K562 (cell line): ENCODE data around the gene BRDT. TPM values are rescaled to one million over a fixed set of nuclear protein-coding genes. Genes with fewer than 3 reads are reported as not detected.

ENCODE experiments used
- ATAC-seq: fragments of 200-7000 bp; cut with Tn5 transposase; 3 replicates; pipeline ENCODE4 v1.9.1; 2020; ENCODE audit warnings: moderate library complexity
- BruUV-seq: library from RNA; stranded (reverse); fragments of 400-500 nt; replicated peaks from 2 replicates; lab custom pipeline; 2021; lab: Mats Ljungman, UMichigan
- CTCF ChIA-PET: fragments of 300-600 bp; formaldehyde crosslinking; extraction: SDS; loops from one replicate; lab custom pipeline; 2021; ENCODE audit warnings: low intra/inter-chr PET ratio; lab: Yijun Ruan, JAX
- POLR2A ChIA-PET: fragments of 300-600, 350-650 bp; sonication (Branson Sonifier 250); formaldehyde crosslinking; extraction: SDS; loops from one replicate; lab custom pipeline; 2021; ENCODE audit warnings: antibody characterized with exemption, inconsistent platforms; lab: Yijun Ruan, JAX
- DNase-seq, 4 experiments: peaks; one replicate each; pipeline versions ENCODE4 v3.0.0 to v3.0.0-alpha.2; 2011 to 2018; ENCODE audit warnings: low spot score in 3 of 4, mixed read lengths in 3 of 4; ENCODE audit errors: extremely low read depth in 1 of 4
- FAIRE-seq: peaks from 2 replicates; lab custom pipeline; 2011; peaks lifted over from hg19 to GRCh38; lab: Jason Lieb, UNC
- H2AFZ ChIP-seq: 2 replicates; pipeline ENCODE4 v1.6.0; 2011; ENCODE audit warnings: low read depth, low read length, control low read depth, inconsistent platforms
- H3K27ac ChIP-seq: fragments of 200-600 bp; 3 replicates; pipeline ENCODE4 v1.8.0; 2011; ENCODE audit warnings: low read depth, mild to moderate bottlenecking, control low read depth, inconsistent platforms, low read length, moderate library complexity, mixed read lengths; ENCODE audit errors: extremely low read depth
- H3K27me3 ChIP-seq, 2 experiments: fragments of 300-600 bp in 1 of 2; 2 replicates in 1 of 2; 3 replicates in 1 of 2; pipeline versions ENCODE4 v1.6.0 to v1.8.0; 2011; ENCODE audit warnings: inconsistent platforms in 2 of 2, low read length in 2 of 2, mild to moderate bottlenecking in 1 of 2, mixed read lengths in 1 of 2, moderate library complexity in 1 of 2; ENCODE audit not compliant: control insufficient read depth in 2 of 2, insufficient read depth in 2 of 2
- H3K36me3 ChIP-seq: fragments of 300-600 bp; 3 replicates; pipeline ENCODE4 v1.8.0; 2011; ENCODE audit warnings: mild to moderate bottlenecking, low read length, inconsistent platforms; ENCODE audit not compliant: control insufficient read depth, insufficient read depth
- H3K4me1 ChIP-seq, 2 experiments: fragments of 200-600 bp in 1 of 2; replicated peaks in 1 of 2; 2 replicates in 1 of 2; 3 replicates in 1 of 2; pipeline versions ENCODE4 v1.5.1 to v1.8.0; 2011; ENCODE audit warnings: inconsistent platforms in 2 of 2, low read length in 2 of 2, mild to moderate bottlenecking in 1 of 2, mixed read lengths in 1 of 2, moderate library complexity in 1 of 2; ENCODE audit not compliant: control insufficient read depth in 2 of 2, insufficient read depth in 2 of 2
- H3K4me2 ChIP-seq: 2 replicates; pipeline ENCODE4 v1.6.1; 2011; ENCODE audit warnings: low read length, control low read depth, inconsistent platforms, mixed read lengths; ENCODE audit not compliant: insufficient read depth
- H3K4me3 ChIP-seq: fragments of 200-600 bp; sonication (generic), shearing (Covaris generic); 2 replicates; pipeline ENCODE4 v1.5.1; 2016; ENCODE audit warnings: control low read depth, inconsistent platforms
- H3K79me2 ChIP-seq: fragments of 200-600 bp; 3 replicates; pipeline ENCODE4 v1.8.0; 2011; ENCODE audit warnings: low read length, inconsistent platforms; ENCODE audit not compliant: control insufficient read depth, insufficient read depth
- H3K9ac ChIP-seq, 2 experiments: 2 replicates each; pipeline versions ENCODE4 v1.6.0 to v1.6.1; 2011; ENCODE audit warnings: low read depth in 2 of 2, low read length in 2 of 2, control low read depth in 1 of 2, inconsistent platforms in 1 of 2, mild to moderate bottlenecking in 1 of 2, mixed read lengths in 1 of 2; ENCODE audit not compliant: insufficient read depth in 1 of 2
- H3K9me1 ChIP-seq: one replicate; pipeline ENCODE4 v1.6.0; 2011; ENCODE audit warnings: inconsistent platforms, mild to moderate bottlenecking, low read length, moderate library complexity; ENCODE audit not compliant: control insufficient read depth, insufficient read depth
- H3K9me3 ChIP-seq: replicated peaks from 2 replicates; pipeline ENCODE4 v1.5.1; 2011; ENCODE audit warnings: low read depth, low read length, inconsistent platforms; ENCODE audit not compliant: control insufficient read depth, insufficient read depth
- H4K20me1 ChIP-seq: replicated peaks from 2 replicates; pipeline ENCODE4 v1.6.1; 2011; ENCODE audit warnings: low read length, inconsistent platforms, mixed read lengths; ENCODE audit not compliant: control insufficient read depth, insufficient read depth
- ARID3A ChIP-seq: IDR thresholded peaks from 2 replicates; pipeline ENCODE4 v1.6.1; 2012; ENCODE audit warnings: low read depth, low read length, improper control_type of control experiment, borderline replicate concordance
- CBFB ChIP-seq: sonication (generic); formaldehyde crosslinking; IDR thresholded peaks from 2 replicates; pipeline ENCODE4 v1.4.0; 2020; ENCODE audit warnings: mild to moderate bottlenecking, missing genetic modification reagents
- FOS ChIP-seq: IDR thresholded peaks from 3 replicates; pipeline ENCODE4 v1.6.1; 2011; ENCODE audit not compliant: insufficient read length; ENCODE audit errors: extremely low read depth
- FOXK2 ChIP-seq, 2 experiments: fragments of 450-650 bp; IDR thresholded peaks in 1 of 2; conservative IDR thresholded peaks in 1 of 2; 2 replicates each; pipeline ENCODE4 v1.6.1; 2016; ENCODE audit warnings: low read depth in 2 of 2, mild to moderate bottlenecking in 1 of 2
- GABPB1 ChIP-seq: sonication (generic); formaldehyde crosslinking; IDR thresholded peaks from 2 replicates; pipeline ENCODE4 v1.8.0; 2022; ENCODE audit warnings: mild to moderate bottlenecking, missing genetic modification reagents
- HDAC3 ChIP-seq: fragments of 450-650 bp; IDR thresholded peaks from 2 replicates; pipeline ENCODE4 v1.6.1; 2018; ENCODE audit warnings: borderline replicate concordance, mild to moderate bottlenecking, moderate library complexity; ENCODE audit not compliant: partially characterized antibody
- IRF2 ChIP-seq: sonication (generic); formaldehyde crosslinking; IDR thresholded peaks from 2 replicates; pipeline ENCODE4 v1.8.1; 2022; ENCODE audit warnings: mild to moderate bottlenecking, missing genetic modification reagents
- KDM5B ChIP-seq: fragments of 200-600 bp; sonication (generic); IDR thresholded peaks from 2 replicates; pipeline ENCODE4 v1.6.1; 2012; ENCODE audit warnings: low read depth, mild to moderate bottlenecking, moderate library complexity, low read length, control low read depth, inconsistent platforms; ENCODE audit not compliant: insufficient replicate concordance
- MAX ChIP-seq: sonication (generic); formaldehyde crosslinking; IDR thresholded peaks from 2 replicates; pipeline ENCODE4 v1.9.0; 2022; ENCODE audit warnings: mild to moderate bottlenecking, missing genetic modification reagents
- MAZ ChIP-seq, 2 experiments: fragments of 450-650 bp in 1 of 2; sonication (generic) in 1 of 2; formaldehyde crosslinking; IDR thresholded peaks in 1 of 2; conservative IDR thresholded peaks in 1 of 2; 2 replicates each; pipeline versions ENCODE4 v1.4.0 to v1.5.0; 2020; ENCODE audit warnings: mild to moderate bottlenecking in 1 of 2, missing genetic modification reagents in 1 of 2
- NR1H2 ChIP-seq: sonication (generic); formaldehyde crosslinking; IDR thresholded peaks from 2 replicates; pipeline ENCODE4 v1.4.0; 2020; ENCODE audit warnings: mild to moderate bottlenecking, missing genetic modification reagents
- NR2F6 ChIP-seq: fragments of 450-650 bp; formaldehyde crosslinking; IDR thresholded peaks from 2 replicates; pipeline ENCODE4 v1.4.0; 2020; ENCODE audit warnings: mild to moderate bottlenecking
- SLC30A9 ChIP-seq: fragments of 250-450 bp; sonication (Bioruptor Pico); IDR thresholded peaks from 2 replicates; pipeline ENCODE4 v1.8.0; 2022; ENCODE audit warnings: mild to moderate bottlenecking, moderate library complexity
- SRSF1 ChIP-seq: fragments of 200-400 bp; formaldehyde crosslinking; IDR thresholded peaks from 2 replicates; pipeline ENCODE4 v1.6.1; 2017; ENCODE audit warnings: mild to moderate bottlenecking, low read depth, low read length, moderate library complexity
- ZNF133 ChIP-seq: fragments of 250-450 bp; sonication (Bioruptor Pico); IDR thresholded peaks from 2 replicates; pipeline ENCODE4 v1.4.0; 2020; ENCODE audit warnings: mild to moderate bottlenecking
- ZNF282 ChIP-seq: sonication (generic); formaldehyde crosslinking; IDR thresholded peaks from 2 replicates; pipeline ENCODE4 v1.8.1; 2023; ENCODE audit warnings: missing genetic modification reagents
- ZNF551 ChIP-seq: fragments of 250-450 bp; sonication (Bioruptor Pico); IDR thresholded peaks from 2 replicates; pipeline ENCODE4 v1.5.0; 2021; ENCODE audit warnings: mild to moderate bottlenecking, moderate library complexity
- ZNF668 ChIP-seq: fragments of 250-450 bp; sonication (Bioruptor Pico); IDR thresholded peaks from 2 replicates; pipeline ENCODE4 v1.8.0; 2022; ENCODE audit warnings: mild to moderate bottlenecking, inconsistent platforms
- ZNF778 ChIP-seq: fragments of 450-650 bp; formaldehyde crosslinking; IDR thresholded peaks from 2 replicates; pipeline ENCODE4 v1.4.0; 2020; ENCODE audit warnings: mild to moderate bottlenecking, moderate library complexity
- whole genome bisulfite sequencing: fragments of 100-300 bp; shearing (Covaris generic); methylation state at CpG from one replicate; pipeline ENCODE4 v1.1.6; 2016; ENCODE audit warnings: low coverage, mixed read lengths; ENCODE audit not compliant: insufficient coverage; ENCODE audit errors: missing lambda C conversion rate; 5-methylcytosine and 5-hydroxymethylcytosine counted together
- in situ Hi-C: fragments of 300-500 bp; cut with MboI; formaldehyde crosslinking; loops from 4 replicates; pipeline ENCODE4 v1.15.0; 2018; ENCODE audit warnings: inconsistent platforms, mixed read lengths
- intact Hi-C: fragments of 100-400 bp; cut with micrococcal nuclease; formaldehyde crosslinking; loops from 2 replicates; pipeline ENCODE4 v1.14.2; 2022
- polyA plus RNA-seq, 8 experiments: library from polyadenylated mRNA; depleted of rRNA in 4 of 8; stranded (reverse) in 5 of 8; unstranded in 3 of 8; fragments of >200 nt; fragmentation: Nextera tagmentation in 2 of 8; fragmentation: Illumina TruSeq in 1 of 8; extraction: Ambion mirVana in 2 of 8; extraction: Trizol in 1 of 8; gene quantifications; 2 replicates each; pipeline versions ENCODE4 v1.2.1 to v1.2.3, GENCODE V29; 2011 to 2014; ENCODE audit warnings: inconsistent platforms in 1 of 8, missing spikeins in 1 of 8
- total RNA-seq, 7 experiments: library from RNA; depleted of rRNA in 6 of 7; stranded (reverse); fragments of >200 nt in 6 of 7; fragmentation: Illumina TruSeq in 2 of 7; extraction: Trizol in 2 of 7; gene quantifications; 2 replicates each; pipeline versions ENCODE4 v1.2.1 to v1.2.3, GENCODE V29; 2011 to 2021; ENCODE audit warnings: low replicate concordance in 1 of 7

Gene BRDT
- total and polyA plus RNA-seq, 9 of the 15 experiments (the other 6 are each of a cell fraction or from before 2014, with no cell fraction given), result 0.01 TPM; not detected in 8

DNA sequence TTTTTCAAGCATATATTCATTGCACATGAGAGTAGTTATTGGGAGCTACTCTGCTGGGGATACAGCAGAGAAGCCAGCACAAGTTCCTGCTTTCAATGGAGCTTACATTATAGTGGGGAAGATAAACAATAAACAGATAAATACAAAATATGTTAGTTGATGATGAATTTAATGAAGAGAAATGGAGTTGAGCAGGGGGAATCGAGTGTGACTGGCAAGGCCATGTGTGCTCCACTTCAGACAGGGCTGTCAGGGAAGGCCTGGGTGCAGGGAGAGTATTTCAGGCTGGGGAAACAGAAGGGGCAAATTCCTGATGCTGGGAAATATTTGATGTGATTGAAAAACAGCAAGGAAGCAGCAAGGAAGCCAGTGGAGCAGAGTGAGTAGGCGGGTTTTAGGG lies 21.2 kb upstream of the BRDT start:
- Histone ChIP-seq H3K36me3 (no peaks in the 10 kb centered on the region), H3K27ac (no peak overlapping the region), H3K9me3 (no peaks in the 10 kb centered on the region), H4K20me1 (no peaks in the 10 kb centered on the region), H3K9ac (no peak overlapping the region), H3K9me1 (no peaks in the 10 kb centered on the region), H2AFZ (no peak overlapping the region), H3K4me1 (no peaks in the 10 kb centered on the region), H3K4me2 (no peak overlapping the region), H3K27me3 (no peaks in the 10 kb centered on the region), H3K4me3 (no peak overlapping the region), H3K79me2 (no peaks in the 10 kb centered on the region)
- no peak for ATAC-seq
- CTCF ChIA-PET, result interaction anchor here (0.7 to 3.5 kb wide), 4 partner anchors 363 to 762 kb away, joined by 3 to 50 read pairs (median 12); no protein-coding TSS in a partner anchor
- BruUV-seq, result no TSS peak
- TF ChIP-seq ARID3A, result no peak
- no peak for TF ChIP-seq ZNF282
- TF ChIP-seq ZNF133, result no peak
- no peak for TF ChIP-seq GABPB1 (CRISPR knock-in tag)
- TF ChIP-seq IRF2 (CRISPR knock-in tag), result no peak
- no peak for TF ChIP-seq FOS
- no peak for TF ChIP-seq ZNF551 (CRISPR knock-in tag)
- no peak for TF ChIP-seq ZNF668 (CRISPR knock-in tag)
- no peak for TF ChIP-seq FOXK2 (conservative IDR thresholded peaks at IDR 0.05 in 1 of 2, IDR thresholded peaks at IDR 0.05 in 1 of 2; ENCODE audit: low read depth in 2 of 2)
- TF ChIP-seq ZNF778 (CRISPR knock-in tag), result no peak
- TF ChIP-seq KDM5B, result no peak
- no peak for TF ChIP-seq MAX (CRISPR knock-in tag)
- no peak for TF ChIP-seq SRSF1
- no peak for TF ChIP-seq NR1H2 (CRISPR knock-in tag)
- TF ChIP-seq SLC30A9 (CRISPR knock-in tag), result no peak
- TF ChIP-seq NR2F6 (CRISPR knock-in tag), result no peak
- TF ChIP-seq CBFB, result no peak
- TF ChIP-seq HDAC3, result no peak
- no peak for TF ChIP-seq MAZ (CRISPR knock-in tag; conservative IDR thresholded peaks at IDR 0.05 in 1 of 2, IDR thresholded peaks at IDR 0.05 in 1 of 2)
- FAIRE-seq, result no peak
- POLR2A ChIA-PET, result no interaction called here
- DNase-seq, result no peak
- in situ Hi-C loops, result loop anchor here (5.0 to 25.0 kb wide), 3 partner anchors 416 to 766 kb away; no protein-coding TSS in a partner anchor
- WGBS, result 55% methylated on average over 2 of the region's 2 CpGs
- intact Hi-C loops, result loop anchor here (1.0 to 10.0 kb wide), 4 partner anchors 126 to 763 kb away; partner anchors contain the start of gene HFM1
